NCI-H510A (cell line): ENCODE measurements around the gene TDG.
"Not testable (repeated sequence)": the region's sequence is repeated elsewhere in the genome, so short reads cannot be mapped to it uniquely, and the experiment has no call there.

ENCODE experiments used
- DNase-seq: peaks from one replicate; lab custom pipeline; 2025; lab: John Stamatoyannopoulos, UW

Gene TDG

GRCh38 chr12:103960616-103961227 lies 5.0 kb upstream of the TDG start:
- DNase-seq, result no peak

GRCh38 chr12:103962493-103962892 lies 3.2 kb upstream of the TDG start:
- DNase-seq, result no peak

GRCh38 chr12:103964805-103965204 lies 867 bp upstream of the TDG start:
- DNase-seq, result no peak

GRCh38 chr12:103965255-103965589 lies 450 bp upstream of the TDG start:
- DNase-seq, result no peak

- no peak for DNase-seq
Measured at GRCh38 chr12:103966736-103967135, 1.1 kb downstream of the TDG start.

GRCh38 chr12:103969391-103969790 lies 3.7 kb downstream of the TDG start:
- no peak for DNase-seq

GRCh38 chr12:103973909-103974308 lies 8.2 kb downstream of the TDG start:
- no peak for DNase-seq

GRCh38 chr12:103975368-103975767 lies 9.7 kb downstream of the TDG start:
- no peak for DNase-seq

GRCh38 chr12:103978384-103978982 lies 12.8 kb downstream of the TDG start:
- no peak for DNase-seq

GRCh38 chr12:103986829-103987228 lies 21.2 kb downstream of the TDG start:
- no peak for DNase-seq

GRCh38 chr12:103994235-103994634 lies 28.6 kb downstream of the TDG start:
- DNase-seq, result no peak

GRCh38 chr12:103996595-103996994 lies 30.9 kb downstream of the TDG start:
- DNase-seq, result no peak

- no peak for DNase-seq
Measured at GRCh38 chr12:103997286-103997900, 31.7 kb downstream of the TDG start.

GRCh38 chr12:103998976-103999375 lies 33.3 kb downstream of the TDG start:
- no peak for DNase-seq

GRCh38 chr12:104000807-104001434 lies 35.2 kb downstream of the TDG start:
- DNase-seq, result no peak

GRCh38 chr12:104002686-104003085 lies 37.0 kb downstream of the TDG start:
- no peak for DNase-seq

- no peak for DNase-seq
Measured at GRCh38 chr12:104003596-104003995, 37.9 kb downstream of the TDG start.

GRCh38 chr12:104006929-104007328 lies 41.3 kb downstream of the TDG start:
- no peak for DNase-seq

GRCh38 chr12:104010121-104010520 lies 44.4 kb downstream of the TDG start:
- no peak for DNase-seq

- no peak for DNase-seq
Measured at GRCh38 chr12:104010606-104011169, 45.0 kb downstream of the TDG start.

GRCh38 chr12:104011253-104011652 lies 45.6 kb downstream of the TDG start:
- no peak for DNase-seq

GRCh38 chr12:104012331-104012730 lies 46.7 kb downstream of the TDG start:
- no peak for DNase-seq

- not testable (repeated sequence) for DNase-seq
Measured at GRCh38 chr12:104021862-104022261, 56.2 kb downstream of the TDG start.
